Measurements from ENCODE around the gene NKX2-2.

Gene NKX2-2

DNA sequence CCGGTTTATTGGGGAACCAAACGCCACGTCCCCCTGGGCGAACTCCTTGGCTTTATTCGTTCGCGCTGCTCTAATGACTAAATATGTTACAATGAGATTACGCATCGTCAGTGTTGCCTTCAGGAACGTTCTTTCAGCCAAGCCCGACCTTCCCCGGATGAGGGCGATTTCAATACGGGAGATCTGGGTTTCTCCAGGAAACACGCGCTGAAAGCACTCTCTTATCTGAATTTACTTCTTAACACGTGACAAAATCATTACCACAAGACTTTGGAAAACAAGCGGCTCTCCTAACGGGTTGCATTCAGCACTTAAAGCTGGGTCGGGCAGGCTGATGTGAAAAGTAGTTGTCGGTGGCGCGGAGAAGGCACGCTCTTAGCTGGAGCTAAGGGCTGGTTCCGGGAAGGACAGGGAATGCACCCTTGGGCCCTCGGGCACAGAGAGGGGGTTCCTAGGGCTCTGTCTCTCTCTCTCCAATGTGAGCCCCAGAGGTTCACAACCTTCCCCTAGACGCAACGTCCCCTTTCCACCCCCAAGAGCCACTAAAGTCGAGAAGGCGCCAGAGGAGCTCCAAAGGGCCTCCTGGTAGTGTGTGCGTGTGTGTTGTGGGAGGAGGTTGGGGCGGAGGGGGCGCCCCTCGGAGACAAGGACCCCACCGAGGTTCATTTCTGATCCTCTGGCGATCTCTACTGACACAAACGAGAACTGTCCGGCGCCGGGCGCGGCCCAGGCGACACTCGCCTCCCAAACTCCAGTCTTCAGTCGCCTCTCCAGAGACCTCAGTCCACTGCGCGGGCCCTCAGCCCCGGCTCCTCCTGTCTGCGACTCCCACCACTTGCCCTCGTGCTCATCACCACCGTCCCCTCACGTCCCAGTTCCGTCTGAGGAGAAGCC is 7.1 kb upstream of the NKX2-2 start:
- Histone ChIP-seq H3K27me3 (ENCODE audit: low read depth, low read length) (peaks cover 21% of the 10 kb centered on the region), H3K9ac (ENCODE audit: low read length) (no peak overlapping the region), H4K20me1 (ENCODE audit: insufficient read depth, low read length) (no peaks in the 10 kb centered on the region), H3K9me3 (ENCODE audit: insufficient read depth, low read length) (no peaks in the 10 kb centered on the region), H3K36me3 (replicated peaks; ENCODE audit: low read depth, low read length) (no peaks in the 10 kb centered on the region), H3K27ac (ENCODE audit: low read length) (no peak overlapping the region), H3K4me3 (ENCODE audit: low read length) (no peak overlapping the region), H3K4me1 (ENCODE audit: low read length) (no peaks in the 10 kb centered on the region), H3K79me2 (ENCODE audit: low read length) (no peaks in the 10 kb centered on the region), H2AFZ (ENCODE audit: low read depth, low read length) (no peak overlapping the region), H3K4me2 (ENCODE audit: low read length) (no peak overlapping the region)
- no peak for TF ChIP-seq EZH2phosphoT487 (IDR thresholded peaks at IDR 0.05; ENCODE audit: low read depth)

DNA sequence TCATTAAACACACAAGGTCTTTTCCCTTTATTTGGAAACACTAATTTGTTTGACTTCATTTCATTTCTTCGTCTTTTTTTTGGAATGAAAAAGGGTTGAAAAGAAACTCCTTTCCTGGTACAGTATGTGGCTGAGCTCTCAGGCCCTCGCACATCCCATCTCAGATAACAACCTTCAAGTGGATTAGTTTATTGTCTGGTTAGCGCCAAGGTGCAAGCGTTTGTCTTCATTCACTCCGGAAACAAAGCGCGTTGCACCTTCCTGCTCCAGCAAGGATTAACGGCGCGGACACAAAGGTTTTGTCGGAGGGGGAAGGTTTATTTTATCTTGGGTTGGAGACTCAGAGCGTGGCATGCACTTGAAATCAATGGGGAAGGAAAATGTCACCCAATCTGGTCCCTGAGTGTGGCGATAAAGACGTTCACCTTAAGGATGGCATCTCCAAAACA is 5.3 kb upstream of the NKX2-2 start:
- H2AFZ ChIP-seq (ENCODE audit: low read depth, low read length) = no peak overlapping the region
- H3K79me2 ChIP-seq (ENCODE audit: low read length) = no peaks in the 10 kb centered on the region
- no peak overlapping the region for H3K27ac ChIP-seq (ENCODE audit: low read length)
- TF ChIP-seq CTCF (IDR thresholded peaks at IDR 0.05; ENCODE audit: low read depth, low read length) (no peak), EZH2phosphoT487 (IDR thresholded peaks at IDR 0.05; ENCODE audit: low read depth) (no peak)
- H3K4me2 ChIP-seq (ENCODE audit: low read length) = no peak overlapping the region
- no peaks in the 10 kb centered on the region for H3K4me1 ChIP-seq (ENCODE audit: low read length)
- no peak overlapping the region for H3K4me3 ChIP-seq (ENCODE audit: low read length)
- no peaks in the 10 kb centered on the region for H3K9me3 ChIP-seq (ENCODE audit: insufficient read depth, low read length)
- H4K20me1 ChIP-seq (ENCODE audit: insufficient read depth, low read length) = no peaks in the 10 kb centered on the region
- H3K36me3 ChIP-seq (replicated peaks; ENCODE audit: low read depth, low read length) = no peaks in the 10 kb centered on the region
- H3K9ac ChIP-seq (ENCODE audit: low read length) = no peak overlapping the region
- peaks cover 3% of the 10 kb centered on the region for H3K27me3 ChIP-seq (ENCODE audit: low read depth, low read length)

DNA sequence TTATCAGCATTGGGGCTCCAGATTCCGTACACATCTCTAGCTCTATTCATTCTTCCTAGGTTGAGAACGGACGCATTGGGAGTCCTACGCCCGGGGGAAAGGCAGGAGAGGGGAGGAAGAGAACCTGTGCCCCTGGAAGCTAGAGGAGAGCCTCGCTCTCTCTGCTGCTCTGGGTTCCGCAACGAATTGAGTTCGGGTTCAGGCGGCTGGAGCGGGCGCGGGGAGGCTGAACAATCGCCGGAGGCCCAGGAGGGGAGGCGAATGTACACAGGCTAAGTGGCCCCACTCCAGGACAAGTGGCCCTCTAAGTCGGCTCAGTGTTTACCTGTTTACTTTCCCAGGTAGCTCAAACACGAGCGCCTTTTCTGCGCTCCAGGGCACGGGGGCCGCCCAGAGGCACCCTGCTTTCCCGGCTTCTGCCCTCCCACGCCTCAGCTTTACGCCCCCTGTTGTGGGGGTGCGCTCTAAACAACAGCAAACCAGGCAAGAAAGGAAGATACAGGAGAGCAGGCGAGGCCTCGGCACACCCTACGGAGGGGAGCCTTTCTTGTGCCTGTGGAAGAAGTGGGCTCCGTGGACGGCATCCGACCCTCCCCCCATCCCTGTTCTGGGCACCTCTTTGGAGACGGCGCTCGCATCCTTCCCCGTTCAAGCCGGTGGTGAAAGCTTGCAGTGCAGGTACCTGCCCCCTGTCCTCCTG is 4.6 kb upstream of the NKX2-2 start:
- H3K4me3 ChIP-seq (ENCODE audit: low read length) = no peak overlapping the region
- H2AFZ ChIP-seq (ENCODE audit: low read depth, low read length) = no peak overlapping the region
- no peaks in the 10 kb centered on the region for H3K79me2 ChIP-seq (ENCODE audit: low read length)
- H3K36me3 ChIP-seq (replicated peaks; ENCODE audit: low read depth, low read length) = no peaks in the 10 kb centered on the region
- no peak overlapping the region for H3K27ac ChIP-seq (ENCODE audit: low read length)
- H3K9me3 ChIP-seq (ENCODE audit: insufficient read depth, low read length) = no peaks in the 10 kb centered on the region
- no peak for TF ChIP-seq CTCF (IDR thresholded peaks at IDR 0.05; ENCODE audit: low read depth, low read length)
- no peak overlapping the region for H3K9ac ChIP-seq (ENCODE audit: low read length)
- H3K4me2 ChIP-seq (ENCODE audit: low read length) = no peak overlapping the region
- H4K20me1 ChIP-seq (ENCODE audit: insufficient read depth, low read length) = no peaks in the 10 kb centered on the region
- no peaks in the 10 kb centered on the region for H3K27me3 ChIP-seq (ENCODE audit: low read depth, low read length)
- H3K4me1 ChIP-seq (ENCODE audit: low read length) = no peaks in the 10 kb centered on the region

DNA sequence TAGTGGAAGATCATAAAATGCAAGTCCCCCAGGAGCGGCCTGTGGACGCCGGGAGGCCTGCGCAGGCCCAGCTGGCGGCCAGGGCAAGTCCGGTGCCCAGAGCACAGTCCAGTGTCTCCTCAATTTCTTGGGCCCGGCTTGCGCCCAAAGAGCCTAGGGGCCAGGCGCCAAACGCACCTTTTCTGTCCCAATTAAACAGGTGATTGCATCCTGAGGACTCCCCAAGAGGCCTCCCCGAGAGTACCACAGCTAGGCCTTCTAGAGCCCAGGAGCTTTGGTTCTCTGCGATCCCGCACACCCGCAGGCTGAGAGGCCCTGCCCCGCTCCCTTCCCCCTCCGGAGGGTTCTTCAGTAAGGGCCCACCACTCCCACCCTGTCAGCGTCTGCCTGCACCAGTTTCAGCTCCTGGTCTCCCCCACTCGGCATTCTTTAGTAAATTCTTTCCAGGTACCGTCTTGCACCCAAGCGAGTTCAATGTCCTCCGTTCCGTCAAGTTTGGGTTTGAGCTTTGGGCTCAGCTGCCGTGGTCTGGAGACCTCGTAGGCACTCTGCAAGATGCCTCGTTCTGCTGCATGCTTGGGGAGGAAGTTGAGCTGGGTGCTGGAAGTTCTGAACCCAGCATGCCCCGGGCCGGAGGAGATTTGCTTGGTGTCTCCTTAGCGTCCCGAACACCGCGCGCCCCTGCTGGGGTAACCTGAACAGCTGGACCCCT is 3.9 kb upstream of the NKX2-2 start:
- Histone ChIP-seq H3K79me2 (ENCODE audit: low read length) (no peaks in the 10 kb centered on the region), H3K4me3 (ENCODE audit: low read length) (no peak overlapping the region), H4K20me1 (ENCODE audit: insufficient read depth, low read length) (no peaks in the 10 kb centered on the region), H3K27me3 (ENCODE audit: low read depth, low read length) (no peaks in the 10 kb centered on the region), H3K4me1 (ENCODE audit: low read length) (no peaks in the 10 kb centered on the region), H3K9ac (ENCODE audit: low read length) (no peak overlapping the region), H2AFZ (ENCODE audit: low read depth, low read length) (no peak overlapping the region), H3K4me2 (ENCODE audit: low read length) (no peak overlapping the region), H3K9me3 (ENCODE audit: insufficient read depth, low read length) (no peaks in the 10 kb centered on the region), H3K27ac (ENCODE audit: low read length) (no peak overlapping the region), H3K36me3 (replicated peaks; ENCODE audit: low read depth, low read length) (no peaks in the 10 kb centered on the region)
- TF ChIP-seq EZH2phosphoT487 (IDR thresholded peaks at IDR 0.05; ENCODE audit: low read depth) (no peak), CTCF (IDR thresholded peaks at IDR 0.05; ENCODE audit: low read depth, low read length) (no peak)

Measured in OCI-LY3 (cell line).